GM21390 (cell line): Measurements from ENCODE around the gene HOXC13.

ENCODE experiments used
- ATAC-seq: cut with Tn5 transposase; IDR thresholded peaks from one replicate; pipeline ENCODE4 v1.9.1; 2021; ENCODE audit not compliant: unreplicated experiment

HOXC13 gene

DNA sequence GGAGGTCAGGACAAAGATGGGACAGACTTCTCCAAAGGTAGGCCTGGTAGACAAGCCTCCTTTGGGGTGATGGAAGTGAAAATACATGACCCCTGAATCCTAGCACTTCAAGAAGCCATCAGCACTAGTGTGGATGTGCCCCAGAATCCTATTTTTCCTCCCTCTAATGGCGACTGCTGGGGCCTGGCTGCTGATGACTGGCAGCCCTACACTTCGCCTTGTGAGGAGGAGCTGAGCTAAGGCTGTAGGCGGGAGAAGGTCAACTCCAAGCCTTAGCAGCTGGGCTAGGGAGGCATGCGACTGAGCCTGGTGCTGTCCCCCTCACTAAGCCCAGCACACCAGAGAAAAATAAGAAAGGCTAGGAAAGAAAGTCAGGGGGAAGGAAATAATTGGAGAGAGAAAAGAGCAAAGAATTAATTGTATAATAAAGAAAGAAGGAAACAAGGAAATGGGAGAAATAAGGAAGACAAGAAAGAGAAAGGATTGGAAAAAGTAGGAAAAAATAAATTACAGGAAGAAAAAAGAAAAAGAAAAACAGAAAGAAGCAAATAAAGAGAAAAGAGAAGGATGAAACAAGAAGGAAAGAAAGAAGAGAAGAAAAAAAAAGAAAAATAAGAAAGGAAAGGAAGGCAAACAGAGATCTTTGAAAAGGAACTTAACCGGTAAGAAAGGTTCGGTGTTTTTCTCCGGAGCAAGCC, 41.6 kb downstream of the HOXC13 start:
- no peak for ATAC-seq

DNA sequence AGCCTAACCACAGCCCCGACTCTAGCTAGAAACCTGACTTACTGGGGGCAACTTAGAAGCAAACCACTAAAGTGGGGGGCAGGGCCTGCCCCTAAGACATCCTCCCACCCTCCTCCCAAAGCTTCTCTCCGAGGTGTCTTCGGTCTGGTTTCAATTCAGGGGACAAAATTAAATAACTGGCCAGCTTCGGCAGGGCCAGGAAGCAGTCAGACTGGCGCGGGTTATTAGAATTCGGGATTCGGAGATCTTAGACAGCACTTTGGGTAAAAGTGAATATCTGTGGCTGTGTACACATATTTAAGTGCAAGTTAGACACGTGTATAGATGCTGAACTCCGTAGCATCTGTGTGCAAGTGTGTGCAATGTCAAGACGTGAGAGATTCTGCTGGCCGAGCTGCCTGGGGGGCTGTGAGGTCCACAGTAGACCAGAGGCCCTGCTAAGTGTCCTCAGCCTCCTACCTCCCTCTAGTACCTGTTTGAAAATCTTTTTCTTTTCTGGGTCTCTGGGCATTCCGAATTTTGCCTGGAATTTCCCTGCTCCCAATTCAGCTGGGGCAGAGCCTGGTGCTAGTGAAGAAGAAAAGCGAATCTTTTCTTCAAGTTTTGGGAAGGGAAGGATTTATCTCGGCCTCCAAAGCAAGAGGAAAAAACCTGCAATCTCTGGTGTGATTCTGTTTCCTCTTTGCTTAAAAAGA, 42.3 kb downstream of the HOXC13 start:
- no peak for ATAC-seq

DNA sequence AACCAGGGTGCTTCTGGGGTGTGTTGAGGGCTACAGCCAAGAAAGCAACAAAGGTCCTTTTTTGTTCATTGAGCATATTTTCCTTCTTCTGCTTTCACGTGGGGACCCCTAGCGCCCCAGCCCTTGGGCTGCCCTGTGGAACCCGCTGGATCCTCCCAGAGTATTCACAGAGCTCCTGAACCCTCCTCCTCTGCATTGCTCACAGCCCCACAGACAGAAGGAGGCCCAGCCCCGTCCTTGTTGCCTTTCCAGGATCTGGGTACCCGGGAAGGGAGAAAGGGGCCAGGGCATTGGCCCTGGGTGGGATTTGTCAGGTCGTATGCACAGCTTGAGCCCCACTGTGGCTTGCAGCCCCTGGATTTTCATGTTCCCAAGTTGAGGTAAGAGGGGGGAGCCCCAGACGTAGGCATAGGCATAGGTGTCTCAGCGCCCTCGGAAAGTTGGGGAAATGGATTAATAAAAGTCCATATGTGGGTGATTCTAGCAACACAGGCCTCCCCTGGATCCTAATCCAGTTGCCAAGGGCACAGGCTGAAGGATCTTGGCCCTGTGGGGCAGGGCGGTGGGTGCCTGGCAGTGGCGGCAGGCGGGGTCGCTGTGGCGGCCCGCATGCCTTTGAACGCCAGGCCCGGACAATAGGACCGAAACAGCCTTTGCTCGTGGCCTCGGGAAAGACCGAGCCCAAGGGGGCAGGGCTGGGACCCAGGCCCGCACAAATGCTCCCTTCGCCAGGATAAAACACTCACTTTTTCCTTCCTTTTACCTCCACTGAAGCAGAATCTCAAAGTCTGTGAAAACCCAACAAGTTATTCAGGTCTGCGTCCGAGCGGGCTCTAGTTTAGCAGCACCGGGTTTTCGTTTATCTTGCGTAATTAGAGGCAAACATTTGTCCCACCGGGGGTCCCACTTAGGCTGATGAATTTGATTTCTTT, 43.3 kb downstream of the HOXC13 start:
- no peak for ATAC-seq

DNA sequence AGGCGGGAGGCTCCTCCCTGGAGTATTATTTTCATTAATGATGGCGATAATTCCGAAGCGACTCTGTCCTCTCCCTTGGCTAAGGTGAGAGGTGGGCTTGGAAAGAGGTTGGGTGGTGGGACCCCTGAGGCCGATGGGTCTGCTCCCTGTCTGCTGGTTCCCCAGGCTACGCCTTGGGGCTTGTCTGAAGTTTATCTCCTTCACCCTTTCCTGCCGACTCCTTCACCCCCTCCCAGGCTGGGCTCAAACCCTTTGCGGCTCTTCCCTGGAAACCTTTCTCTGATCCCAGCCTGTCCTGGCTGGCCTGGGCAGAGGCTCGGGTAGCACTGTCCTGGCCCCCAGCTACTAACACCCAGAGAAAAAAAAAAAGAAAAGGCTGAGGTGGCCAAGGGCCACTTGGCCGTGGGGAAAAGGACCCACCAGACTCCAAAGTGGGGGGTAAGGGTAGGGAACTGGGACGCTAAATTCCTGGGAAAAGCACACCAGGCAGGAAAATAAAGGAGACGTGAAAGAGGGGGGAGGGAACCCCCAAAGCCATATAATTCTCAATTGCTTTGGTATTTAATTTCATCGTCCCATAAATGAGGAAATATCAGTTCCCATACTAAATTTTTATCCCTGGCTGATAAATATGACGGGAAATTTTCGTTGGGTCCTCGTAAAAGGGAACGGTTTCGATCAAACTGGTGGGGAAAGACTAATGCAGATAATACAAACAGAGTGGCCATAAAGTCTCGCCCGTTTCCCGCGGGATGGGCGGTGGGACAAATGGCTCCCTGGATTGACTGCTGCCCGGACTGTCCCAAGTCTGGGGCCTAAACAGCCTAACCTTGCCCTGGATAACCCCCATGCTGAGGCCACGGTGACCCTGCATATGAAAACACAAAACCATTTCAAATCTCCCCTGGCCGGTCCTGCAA, 44.3 kb downstream of the HOXC13 start:
- no peak for ATAC-seq

DNA sequence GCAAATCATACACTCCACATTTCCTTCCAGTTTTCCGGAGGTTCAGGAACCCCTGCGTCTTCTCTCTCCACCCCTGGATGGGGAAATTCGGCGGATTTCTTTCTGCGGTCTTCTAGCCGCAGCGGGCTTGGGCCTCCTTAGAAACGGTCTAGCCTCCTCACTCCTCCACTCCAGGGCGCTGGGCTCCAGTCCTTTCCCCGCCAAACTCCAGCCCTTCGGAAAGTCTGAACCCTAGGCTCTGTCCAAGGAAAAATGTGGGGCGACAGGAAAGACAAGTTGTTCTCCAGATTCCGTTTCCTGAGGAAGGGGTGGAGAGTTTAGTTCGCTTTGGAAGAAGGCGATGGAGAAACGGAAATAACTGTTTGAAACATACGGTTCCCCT, 44.9 kb downstream of the HOXC13 start:
- ATAC-seq: no peak

DNA sequence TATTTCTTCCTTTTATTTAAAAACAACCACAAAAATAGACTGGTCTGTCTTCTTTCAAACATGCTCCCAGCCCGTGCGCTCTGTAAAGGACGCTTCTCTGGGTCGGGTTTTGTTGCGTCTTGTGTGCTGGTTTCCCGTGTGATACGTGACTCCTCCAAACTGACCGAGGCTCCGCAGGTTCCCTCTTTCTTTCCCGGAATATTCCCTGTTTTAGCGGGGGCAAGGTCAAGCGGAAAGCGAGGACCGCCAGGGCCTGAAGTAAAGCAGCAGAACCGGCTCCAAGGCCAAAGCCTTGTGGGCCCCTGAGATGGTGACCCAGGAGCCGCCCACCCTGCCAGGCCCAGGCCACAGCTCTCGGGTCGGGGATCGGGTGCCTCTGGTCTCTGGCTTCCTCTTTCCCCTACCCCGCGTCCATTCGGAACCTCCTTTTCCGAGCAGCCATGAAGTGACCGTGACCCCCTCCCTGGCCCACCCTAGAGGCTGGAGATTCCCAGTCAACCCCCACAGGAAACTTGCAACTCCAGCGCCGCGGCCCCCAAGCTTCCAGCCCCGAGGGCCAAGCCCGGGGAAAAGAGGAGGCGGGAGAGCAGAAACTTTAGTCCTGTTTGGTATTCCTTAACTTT, 45.4 kb downstream of the HOXC13 start:
- no peak for ATAC-seq

DNA sequence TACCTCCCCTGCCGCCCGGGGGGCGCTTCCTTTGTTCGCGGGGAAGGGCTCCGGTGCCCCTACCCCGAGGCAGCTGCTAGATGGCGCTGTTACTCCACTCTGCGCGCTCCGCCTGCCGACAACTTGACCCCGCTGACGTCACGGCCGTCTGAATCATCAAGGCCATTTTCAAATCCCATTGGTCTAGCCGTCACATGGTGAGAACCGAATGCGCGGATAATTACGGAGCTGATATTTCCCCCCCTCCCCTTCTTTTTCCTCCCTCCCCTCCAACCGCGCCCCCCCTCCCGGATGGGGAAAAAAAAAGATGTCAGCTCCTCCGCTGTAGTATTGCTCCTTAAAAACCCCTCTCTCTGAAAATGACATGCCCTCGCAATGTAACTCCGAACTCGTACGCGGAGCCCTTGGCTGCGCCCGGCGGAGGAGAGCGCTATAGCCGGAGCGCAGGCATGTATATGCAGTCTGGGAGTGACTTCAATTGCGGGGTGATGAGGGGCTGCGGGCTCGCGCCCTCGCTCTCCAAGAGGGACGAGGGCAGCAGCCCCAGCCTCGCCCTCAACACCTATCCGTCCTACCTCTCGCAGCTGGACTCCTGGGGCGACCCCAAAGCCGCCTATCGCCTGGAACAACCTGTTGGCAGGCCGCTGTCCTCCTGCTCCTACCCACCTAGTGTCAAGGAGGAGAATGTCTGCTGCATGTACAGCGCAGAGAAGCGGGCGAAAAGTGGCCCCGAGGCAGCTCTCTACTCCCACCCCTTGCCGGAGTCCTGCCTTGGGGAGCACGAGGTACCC, 46.5 kb downstream of the HOXC13 start, which contains the start of gene HOXC10:
Gene HOXC10, plus strand, starts transcription at position 246 of the 791 bp plus-strand sequence. Its CDS starts 114 bp downstream, at position 360.
- ATAC-seq: no peak

DNA sequence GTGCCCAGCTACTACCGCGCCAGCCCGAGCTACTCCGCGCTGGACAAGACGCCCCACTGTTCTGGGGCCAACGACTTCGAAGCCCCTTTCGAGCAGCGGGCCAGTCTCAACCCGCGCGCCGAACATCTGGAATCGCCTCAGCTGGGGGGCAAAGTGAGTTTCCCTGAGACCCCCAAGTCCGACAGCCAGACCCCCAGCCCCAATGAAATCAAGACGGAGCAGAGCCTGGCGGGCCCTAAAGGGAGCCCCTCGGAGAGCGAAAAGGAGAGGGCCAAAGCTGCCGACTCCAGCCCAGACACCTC, 47.0 kb downstream of the HOXC13 start:
- ATAC-seq: no peak

DNA sequence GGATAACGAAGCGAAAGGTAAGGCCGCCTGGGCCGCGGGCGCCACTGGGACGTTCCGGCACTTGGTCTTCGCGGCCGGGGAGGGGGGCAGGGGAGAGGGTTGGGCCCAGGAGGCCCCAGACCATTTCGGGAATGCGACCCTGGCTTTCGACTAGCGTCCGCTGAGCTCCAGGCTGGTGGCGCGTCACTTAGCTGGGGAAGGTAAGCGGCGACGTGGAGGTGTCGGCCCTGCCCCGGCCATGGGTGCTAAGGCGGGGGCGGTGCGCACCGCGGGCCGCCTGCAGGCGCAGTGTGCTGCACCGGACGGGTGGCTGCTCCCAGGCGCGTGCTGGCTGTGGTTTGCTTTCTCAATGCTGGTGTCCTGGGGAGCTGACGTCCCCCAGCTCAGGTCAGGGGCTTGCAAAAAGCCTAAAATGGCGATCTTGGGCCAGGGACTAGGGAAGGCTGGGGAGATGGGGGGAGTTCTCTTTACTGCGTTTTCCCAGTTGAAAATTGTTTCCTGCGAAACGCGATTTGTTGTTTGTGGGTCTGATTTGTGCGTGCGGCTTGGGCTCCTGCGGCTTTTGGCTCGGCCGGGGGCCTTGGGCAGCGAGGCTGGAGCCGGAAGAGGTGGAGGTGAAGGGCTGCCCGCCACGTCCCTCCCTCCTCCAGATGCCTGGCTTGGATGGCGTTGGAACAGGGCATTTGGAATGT, 47.5 kb downstream of the HOXC13 start:
- no peak for ATAC-seq

DNA sequence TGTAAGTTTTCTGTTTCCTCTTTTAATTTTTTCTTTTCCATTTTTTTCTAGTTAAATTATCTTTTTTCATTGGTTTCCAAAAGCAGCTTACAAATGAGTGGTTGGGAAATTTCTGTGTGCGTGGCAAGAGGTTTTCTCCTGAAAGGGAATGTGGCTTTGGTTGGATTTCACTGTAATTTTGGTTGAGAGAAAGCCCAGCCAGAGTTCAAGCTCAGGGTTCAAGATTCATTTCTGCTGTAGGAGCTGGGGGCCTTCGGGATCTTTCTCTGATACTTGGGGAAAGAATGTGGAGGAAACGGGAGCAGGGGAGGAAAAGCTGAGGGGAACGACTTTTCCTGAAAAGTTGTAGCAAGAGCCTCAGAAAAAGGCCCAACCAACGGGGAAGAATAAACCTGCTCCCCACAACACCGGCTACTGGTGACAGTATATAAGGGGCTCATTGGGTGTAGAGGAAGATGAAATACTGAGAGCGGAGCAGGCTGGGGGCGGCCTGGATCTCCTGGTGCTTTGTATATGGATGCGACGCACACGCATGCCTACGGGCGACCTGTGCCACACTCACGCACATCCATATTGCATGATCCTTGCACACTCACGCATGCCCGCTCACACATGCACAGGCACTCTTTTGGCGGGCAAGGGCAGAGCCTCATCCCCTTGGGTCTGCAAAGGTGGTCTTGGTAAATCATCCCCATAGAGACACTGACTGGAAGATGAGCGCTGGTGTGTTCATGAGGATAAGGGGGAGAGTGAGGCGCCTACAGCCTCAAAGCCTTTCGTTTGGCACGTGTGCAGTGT, 48.3 kb downstream of the HOXC13 start:
- ATAC-seq: no peak

DNA sequence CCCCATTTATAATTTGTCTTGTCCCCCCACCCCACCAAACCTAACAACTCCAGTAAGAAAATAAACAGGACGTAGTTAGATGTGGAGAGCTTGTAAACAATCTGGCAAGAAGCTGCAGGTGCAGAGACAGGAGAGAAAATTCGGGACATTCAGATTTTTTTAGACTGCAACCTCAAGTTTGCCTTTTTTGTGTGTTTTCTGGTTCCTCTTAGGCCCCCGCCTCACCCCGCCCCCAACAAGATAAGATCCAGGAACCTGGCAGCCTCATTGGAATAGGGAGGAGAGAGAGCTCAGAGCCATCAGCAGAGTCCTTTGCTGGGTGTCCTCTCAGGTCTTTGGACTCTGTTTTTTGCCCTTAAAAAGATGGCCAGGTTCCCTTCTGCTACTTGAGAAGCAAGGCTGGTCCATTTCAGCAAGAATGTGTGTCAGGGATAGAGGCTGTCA, 49.2 kb downstream of the HOXC13 start:
- ATAC-seq: no peak

DNA sequence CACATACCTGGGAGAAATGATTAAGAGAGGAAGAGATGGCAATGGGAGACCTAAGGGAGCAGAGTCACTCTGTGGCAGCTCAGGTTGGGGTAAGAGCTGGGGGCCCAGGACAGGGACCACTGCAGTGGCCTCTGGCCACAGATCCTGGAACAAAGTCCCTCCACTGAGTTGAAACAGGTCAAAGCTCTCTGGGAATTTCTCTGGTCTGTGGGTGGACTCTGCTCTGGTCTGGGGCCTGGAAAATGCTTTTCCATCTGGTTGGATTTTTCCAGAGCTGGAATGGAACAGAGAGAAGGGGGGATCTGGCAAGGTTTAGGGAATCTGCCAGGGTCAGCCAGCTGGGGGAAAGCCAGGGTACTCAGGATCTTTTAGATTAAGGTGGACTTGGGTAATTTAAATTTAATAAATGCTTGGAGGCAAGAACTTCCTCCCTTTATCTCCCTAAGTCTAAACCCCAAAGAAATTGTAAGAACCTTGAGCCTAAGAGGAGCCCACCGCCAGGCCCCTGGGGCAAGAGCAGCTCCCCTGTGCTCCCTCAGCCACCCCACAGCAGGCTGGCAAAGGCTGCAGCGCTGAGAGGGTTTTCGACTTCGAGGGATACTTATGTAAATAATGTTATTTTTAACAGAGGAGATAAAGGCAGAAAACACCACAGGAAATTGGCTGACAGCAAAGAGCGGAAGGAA, 50.1 kb downstream of the HOXC13 start:
- no peak for ATAC-seq

DNA sequence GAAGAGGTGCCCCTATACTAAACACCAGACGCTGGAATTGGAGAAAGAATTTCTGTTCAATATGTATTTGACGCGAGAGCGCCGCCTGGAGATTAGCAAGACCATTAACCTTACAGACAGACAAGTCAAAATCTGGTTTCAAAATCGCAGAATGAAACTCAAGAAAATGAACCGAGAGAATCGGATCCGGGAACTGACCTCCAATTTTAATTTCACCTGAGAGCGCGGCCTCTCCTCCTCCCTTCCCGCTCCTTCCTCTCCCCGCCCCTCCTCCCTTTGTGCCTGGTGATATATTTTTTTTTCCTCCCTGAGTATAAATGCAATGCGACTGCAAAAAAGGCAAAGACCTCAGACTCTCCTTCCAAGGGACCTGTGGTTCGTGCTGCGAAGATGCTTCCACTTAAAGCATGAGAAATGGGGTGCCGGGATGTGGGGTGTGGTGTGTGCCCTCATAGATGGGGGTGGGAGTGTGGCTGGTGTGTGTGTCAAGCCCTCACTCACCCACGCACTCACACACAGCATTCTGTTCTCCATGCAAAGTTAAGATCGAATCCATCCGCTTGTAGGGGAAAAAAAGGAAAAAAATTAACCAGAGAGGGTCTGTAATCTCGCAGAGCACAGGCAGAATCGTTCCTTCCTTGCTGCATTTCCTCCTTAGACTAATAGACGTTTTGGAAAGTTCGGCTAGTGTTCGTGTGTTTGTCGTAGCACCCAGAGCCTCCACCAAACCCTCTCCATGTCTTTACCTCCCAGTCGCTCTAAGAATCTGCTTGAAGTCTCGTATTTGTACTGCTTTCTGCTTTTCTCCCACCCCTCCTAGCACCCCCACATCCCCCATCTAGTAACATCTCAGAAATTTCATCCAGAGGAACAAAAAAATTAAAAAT, 50.8 kb downstream of the HOXC13 start:
- ATAC-seq: no peak

DNA sequence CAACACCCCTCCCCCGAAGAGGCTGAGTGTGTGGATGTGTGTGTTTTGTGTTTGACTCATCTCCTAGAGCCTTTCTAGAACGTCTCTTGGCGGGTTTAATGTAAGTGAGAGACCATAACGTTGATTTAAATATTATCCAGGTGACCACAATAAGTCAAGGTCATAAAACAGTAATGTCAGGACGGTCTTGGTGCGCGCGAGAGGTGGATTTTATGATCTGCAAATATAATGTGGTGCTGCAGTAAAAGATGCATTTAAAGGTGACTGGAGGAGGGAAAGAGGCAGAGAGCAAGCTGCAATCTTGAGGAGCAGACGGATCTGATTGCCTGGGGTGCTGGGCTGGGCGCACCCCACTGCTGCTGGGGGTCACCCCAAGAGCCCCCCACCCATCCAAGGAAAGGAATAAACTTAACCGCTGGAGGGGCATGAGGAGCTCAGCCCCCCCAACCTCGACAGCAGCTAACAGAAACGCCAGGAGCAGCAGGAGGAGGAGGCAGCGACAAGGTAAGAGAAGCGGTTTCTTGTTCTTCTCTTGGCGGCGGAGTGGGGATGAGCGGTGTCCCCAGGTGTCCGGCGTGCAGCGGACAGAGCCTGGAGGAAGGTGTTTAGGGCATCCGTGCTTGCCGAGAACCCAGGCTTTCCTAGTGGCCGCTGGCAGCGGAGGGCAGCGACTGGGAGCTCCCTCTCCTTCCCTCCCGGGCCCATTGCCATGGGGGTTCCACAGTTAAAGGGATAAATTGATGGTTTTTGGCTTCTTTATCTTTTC, 51.9 kb downstream of the HOXC13 start:
- ATAC-seq: no peak

DNA sequence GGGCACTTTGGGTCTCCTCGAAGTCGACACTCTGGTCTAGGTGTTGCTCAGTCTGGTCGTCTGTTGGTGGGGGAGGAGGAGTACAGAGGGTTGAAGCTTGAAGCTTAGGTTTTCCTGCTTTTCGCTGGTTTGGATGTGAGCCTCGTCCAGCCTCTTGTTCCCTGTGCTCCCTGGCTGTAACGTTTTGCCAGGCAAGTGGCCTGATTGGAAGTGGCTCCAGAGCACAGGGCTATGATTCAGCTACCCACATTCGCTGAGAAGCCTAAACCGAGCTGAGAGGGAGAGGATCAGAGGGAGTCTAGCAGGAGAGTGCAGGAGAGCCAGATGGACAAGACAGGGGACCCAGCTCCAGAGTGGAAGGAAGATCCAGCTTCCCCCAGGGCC, 52.4 kb downstream of the HOXC13 start:
- ATAC-seq: no peak

DNA sequence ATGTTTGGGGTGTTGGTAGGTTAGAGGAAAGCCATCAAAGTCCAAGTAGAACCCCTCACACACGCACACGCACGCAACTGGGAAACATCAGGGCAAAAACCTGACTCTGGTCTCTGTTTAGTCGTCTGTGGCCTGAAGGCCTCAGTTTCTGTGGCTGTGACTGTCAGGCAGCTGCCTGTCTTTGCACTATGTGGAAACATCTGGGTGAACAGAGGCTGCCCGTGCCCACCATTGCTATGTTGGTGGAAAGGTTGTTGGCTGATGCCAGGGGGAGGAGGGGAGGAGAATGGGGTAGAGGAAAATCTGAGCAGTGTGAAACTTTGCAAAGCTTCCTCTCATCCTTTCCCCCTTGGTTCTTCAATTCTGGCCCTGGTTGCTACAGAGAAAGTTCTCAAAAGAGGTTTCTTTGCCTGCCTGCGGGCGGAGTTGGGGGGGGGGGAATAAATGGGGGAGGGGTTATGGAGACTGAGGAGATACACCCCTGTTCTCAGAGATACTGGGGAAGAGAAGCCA, 53.8 kb downstream of the HOXC13 start:
- ATAC-seq: no peak
